Activated CD4-positive, alpha-beta T cell treated with anti-CD3 and anti-CD28 coated beads, Interleukin-2, amount 50 U/mL, for 48 hours (primary cell): ENCODE measurements around the gene MSRB1.

Experiments
- DNase-seq, 2 experiments: peaks; one replicate each; pipeline ENCODE4 v3.0.0-alpha.2; 2020

The MSRB1 gene

DNA sequence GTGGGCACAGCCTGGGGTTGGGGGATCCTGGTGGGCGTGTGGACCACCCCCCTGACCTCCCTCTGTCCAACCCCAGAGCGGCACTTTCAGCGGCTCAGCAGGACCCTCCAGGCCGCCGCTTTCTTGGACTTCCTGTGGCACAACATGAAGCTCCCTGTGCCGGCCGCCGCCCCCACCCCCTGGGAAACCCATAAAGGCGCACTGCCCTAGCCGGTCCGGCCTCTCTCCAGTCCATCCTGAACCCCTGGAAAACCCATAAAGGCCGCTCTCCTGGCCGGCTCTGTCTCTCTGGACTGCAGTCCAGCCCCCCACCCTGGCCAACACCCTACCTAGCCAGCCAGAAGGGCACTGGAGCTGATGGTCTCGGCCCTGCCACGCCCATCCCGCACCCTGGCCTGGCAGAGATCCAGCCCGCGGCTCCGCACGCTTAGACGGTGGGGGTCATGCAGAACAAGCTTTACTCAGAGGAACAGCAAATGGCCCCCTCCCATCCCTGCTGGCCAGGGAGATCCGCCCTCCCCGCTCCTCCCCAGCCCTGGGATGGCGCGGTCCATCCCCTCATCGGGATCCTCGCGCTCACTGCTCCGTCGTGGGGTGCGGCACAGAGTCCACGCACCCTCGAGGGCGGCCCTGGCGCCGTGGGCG lies 35.6 kb upstream of the MSRB1 start:
- no peak for DNase-seq

DNA sequence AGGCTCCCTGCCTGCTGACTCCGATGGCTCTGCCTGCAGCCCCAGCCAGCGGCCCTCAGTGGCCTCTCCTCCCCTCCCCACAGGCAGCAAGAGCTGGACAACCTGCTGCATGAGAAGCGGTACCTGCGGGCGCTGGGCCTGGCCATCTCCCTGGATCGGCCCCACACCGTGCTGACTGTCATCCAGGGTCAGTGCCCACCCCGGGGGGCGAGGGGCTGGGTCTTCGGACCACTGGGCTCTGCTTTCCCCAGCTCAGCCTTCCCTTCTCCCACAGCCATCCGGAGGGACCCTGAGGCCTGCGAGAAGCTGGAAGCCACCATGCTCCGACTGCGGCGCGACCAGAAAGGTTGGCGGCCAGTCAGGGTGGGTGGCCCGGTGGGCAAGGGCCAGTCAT lies 34.9 kb upstream of the MSRB1 start:
- no peak for DNase-seq

DNA sequence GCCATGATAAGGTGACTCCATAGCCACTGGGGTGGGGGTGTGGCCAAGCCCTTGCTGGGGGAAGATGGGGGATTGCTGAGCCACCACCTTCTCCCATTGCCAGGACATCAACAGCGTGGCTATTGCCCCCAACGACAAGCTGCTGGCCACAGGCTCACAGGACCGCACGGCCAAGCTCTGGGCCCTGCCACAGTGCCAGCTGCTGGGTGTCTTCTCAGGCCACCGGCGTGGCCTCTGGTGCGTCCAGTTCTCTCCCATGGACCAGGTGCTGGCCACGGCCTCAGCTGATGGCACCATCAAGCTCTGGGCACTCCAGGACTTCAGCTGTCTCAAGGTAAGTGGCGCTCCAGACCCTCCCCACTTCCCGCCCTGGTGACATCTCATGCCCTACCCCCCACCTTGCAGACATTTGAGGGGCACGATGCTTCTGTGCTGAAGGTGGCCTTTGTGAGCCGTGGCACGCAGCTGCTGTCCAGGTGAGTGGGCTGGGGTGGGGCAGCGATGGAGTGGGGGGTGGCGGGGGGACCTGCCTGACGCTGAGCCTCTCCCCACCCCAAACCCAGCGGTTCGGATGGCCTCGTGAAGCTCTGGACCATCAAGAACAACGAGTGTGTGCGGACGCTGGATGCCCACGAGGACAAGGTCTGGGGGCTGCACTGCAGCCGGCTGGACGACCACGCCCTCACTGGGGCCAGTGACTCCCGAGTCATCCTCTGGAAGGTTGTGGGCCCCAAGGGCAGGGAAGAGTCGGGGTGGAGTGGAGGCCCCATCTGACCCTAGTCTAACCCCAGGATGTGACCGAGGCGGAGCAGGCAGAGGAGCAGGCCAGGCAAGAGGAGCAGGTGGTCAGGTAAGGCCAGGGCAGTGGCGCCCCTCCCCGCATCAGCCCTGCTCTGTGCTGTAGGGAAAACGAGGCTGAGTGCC lies 34.2 kb upstream of the MSRB1 start:
- DNase-seq: no peak

DNA sequence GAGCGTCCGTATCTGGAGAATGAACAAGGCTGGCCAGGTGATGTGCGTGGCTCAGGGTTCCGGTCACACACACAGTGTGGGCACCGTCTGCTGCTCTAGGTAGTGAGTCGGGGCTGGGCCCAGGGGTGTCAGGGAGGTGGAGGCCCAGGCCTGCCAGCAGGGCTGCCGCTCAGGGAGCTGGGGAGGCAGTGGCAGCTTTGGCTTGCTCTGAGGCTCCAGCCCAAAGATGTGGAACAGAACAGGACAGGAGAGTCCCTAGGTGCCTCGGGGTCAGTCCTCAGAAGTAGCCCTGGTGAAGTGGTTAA lies 33.2 kb upstream of the MSRB1 start:
- no peak for DNase-seq

DNA sequence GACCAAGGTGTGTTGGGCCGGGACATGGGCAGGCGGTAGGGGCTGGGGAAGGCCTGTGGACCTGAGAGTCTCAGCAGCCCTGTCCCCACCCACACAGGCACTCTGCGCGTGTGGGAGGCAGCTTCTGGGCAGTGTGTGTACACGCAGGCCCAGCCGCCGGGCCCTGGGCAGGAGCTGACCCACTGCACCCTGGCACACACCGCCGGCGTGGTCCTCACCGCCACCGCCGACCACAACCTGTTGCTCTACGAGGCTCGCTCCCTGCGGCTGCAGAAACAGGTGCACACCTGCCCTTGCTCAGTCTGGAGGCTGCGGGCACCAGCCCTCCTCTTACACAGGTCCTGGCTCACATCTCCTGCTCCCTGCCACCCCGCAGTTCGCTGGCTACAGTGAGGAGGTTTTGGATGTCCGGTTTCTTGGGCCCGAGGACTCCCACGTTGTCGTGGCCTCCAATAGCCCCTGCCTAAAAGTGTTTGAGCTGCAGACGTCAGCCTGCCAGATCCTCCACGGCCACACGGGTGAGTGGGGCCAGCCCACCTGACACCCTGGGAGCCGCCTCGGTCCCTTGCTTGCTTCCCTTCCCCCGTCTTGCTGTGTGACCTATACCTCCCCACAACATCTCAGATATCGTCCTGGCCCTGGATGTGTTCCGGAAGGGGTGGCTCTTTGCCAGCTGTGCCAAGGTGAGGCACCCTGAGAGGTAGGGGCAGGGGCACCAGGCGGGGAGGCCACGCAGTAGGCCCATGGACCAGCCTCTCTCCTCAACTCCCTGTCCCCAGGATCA lies 32.6 kb upstream of the MSRB1 start:
- DNase-seq: no peak

DNA sequence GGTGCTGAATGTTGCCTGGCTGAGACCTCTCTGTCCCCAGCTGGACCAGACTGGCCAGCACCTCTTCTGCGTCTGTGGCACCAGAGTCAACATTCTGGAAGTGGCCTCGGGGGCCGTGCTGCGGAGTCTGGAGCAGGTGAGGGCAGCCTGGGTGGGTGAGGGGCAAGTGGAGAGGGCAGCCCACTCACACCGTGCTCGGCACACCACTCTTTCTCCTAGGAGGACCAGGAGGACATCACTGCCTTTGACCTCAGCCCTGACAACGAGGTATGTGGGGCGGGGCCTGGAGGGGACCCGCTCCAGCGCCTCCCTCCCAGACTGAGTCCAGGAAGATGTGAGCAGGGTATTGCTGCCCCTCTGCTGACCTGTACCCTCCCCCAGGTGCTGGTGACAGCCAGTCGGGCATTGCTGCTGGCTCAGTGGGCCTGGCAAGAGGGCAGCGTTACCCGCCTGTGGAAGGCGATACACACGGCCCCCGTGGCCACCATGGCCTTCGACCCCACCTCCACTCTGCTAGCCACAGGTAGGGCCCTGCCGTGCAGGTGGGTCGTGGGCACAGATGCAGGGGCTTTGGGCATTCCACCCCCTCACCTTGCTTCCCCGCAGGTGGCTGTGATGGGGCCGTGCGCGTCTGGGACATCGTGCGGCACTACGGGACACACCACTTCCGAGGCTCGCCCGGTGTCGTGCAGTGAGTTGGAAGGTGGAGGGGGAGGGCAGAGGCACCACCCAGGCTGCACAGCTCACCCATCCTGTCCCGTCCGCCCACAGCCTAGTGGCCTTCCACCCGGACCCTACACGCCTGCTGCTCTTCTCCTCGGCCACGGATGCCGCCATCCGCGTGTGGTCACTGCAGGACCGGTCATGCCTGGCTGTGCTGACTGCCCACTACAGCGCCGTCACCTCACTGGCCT lies 31.4 kb upstream of the MSRB1 start:
- DNase-seq: no peak

DNA sequence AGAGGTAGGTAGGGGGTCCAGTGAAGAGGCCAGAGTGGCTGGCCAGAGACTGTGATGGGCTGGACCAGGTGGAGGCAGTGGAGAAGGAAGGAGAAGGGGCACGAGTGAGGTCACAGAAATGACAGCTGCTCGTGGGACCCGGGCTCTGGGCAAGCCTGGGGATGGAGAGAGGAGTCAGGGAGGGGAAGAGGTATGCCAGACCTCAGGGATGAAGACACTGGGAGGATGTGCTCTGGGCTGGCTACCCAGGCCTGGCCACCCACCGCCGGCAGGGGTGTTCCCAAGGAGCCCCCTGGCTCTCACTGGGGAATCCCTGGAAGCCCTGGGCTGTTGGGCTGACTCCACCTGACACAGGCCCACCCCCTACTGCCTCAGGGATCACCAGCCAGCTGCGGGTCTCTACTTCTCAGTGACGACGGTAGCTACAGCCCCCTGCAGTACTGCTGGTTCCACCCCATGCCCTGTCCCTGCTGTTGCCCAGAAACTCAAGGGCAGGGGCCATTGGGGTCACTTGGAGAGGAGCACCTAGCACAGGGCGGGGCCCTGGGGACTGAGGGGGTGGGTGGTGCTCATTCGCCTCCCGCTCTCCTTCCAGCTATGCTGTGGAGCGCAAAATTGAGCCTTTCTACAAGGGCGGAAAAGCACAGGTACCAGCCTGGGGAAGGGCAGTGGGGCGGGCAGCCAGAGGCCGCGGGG lies 30.6 kb upstream of the MSRB1 start:
- DNase-seq: no peak

DNA sequence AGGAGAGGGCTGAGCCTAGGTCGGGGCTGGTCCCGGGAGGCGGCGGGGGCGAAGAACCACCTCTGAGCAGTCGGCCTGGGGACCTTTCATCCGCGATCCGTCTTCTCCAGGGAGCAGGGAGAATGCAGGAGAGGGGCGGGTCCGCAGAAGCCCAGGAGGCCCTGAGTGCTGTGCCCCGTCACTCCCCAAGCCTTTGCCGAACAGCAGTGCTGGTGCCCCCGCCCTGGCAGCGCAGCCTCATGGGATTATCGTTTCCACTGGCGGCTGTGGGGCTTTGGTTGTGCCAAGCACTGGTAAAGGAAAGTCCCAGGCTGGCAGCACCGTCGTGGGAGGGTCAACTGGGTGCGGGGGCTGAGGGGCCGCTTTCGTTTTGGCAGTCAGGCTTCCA lies 29.5 kb upstream of the MSRB1 start:
- DNase-seq: no peak

DNA sequence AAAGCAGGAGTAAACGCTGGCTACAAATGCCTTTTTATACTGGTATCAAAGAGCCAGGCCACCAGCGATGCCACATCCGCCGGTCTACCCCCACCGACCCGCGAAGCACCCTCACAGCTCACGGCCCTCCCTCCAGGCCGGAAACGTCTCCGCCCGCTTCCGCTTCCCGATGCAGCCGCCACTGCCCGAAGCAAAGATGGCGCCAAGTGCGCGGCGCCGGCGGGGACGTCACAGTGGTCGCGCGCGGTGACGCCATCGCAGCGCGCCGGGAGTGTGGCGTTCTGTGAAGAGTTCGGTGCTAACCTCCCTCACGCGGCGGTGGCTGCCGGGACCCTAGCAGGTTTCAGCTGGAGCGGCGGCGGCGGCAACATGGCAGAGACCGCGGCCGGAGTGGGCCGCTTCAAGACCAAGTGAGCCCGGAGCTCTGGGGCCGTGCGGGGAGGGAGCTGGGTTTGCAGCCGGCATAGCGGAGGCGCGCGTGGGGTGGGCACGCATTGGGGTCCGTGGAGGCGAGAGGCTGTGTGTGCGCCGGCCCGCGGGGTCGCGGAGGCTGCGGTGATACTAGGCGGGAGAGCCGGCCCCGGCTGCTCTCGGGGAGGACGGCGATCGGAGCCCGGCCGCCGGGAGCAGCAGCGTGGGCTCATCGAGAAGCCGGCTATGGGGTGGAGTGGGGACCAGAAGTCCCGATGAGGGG lies 28.9 kb upstream of the MSRB1 start, which contains the start of gene TBL3:
Gene TBL3, plus strand, starts transcription at position 258 of the 694 bp plus-strand sequence. Its CDS starts 112 bp downstream, at position 370.
- DNase-seq: peak; percentile 95 to 96

DNA sequence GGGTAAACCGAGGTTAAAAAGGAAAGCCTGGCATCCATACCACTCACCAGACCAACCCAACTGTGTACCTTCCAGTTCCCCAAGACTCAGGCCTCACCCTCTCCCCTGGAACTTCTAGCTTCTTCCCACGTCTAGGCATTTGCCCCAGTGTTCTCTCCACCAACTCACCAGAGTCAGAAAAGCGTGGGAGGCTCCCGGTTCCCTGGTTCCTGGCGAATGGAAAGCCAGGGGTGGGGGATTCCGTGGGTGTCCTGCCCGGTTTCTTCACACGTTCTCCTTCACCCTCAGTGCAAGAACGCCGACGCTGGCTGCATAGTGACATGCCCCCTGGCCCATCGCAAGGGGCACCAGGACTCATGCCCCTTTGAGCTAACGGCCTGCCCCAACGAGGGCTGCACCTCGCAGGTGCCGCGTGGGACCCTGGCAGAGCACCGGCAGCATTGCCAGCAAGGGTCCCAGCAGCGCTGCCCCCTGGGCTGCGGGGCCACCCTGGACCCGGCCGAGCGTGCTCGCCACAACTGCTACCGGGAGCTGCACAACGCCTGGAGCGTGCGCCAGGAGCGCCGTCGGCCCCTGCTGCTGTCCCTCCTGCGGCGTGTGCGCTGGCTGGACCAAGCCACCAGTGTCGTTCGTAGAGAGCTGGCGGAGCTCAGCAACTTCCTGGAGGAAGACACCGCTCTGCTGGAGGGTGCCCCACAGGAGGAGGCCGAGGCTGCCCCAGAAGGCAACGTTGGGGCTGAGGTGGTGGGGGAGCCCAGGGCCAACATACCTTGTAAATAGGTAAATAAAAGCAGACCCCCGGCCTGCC lies 25.4 kb upstream of the MSRB1 start:
- no peak for DNase-seq

DNA sequence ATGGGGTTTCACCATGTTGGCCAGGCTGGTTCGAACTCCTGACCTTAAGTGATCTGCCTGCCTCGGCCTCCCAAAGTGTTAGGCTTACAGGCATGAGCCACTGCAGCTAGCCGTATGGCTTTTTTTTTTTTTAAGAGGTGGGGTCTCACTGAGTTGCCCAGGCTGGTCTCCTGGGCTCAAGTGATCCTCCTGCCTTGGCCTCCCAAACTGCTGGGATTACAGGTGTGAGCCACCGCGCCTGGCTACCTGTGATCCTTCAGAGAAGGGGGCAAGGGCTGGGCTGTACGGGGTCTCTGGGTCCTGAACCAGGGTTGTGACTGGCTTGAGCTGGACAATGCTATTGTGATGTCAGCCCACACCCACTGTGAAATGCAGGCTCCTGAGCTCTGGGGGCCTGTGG lies 23.5 kb upstream of the MSRB1 start, which contains the start of gene RNF151:
Gene RNF151, plus strand, starts transcription at position 397 of the 400 bp plus-strand sequence. CDS start 26 bp downstream, outside the sequence.
- no peak for DNase-seq

DNA sequence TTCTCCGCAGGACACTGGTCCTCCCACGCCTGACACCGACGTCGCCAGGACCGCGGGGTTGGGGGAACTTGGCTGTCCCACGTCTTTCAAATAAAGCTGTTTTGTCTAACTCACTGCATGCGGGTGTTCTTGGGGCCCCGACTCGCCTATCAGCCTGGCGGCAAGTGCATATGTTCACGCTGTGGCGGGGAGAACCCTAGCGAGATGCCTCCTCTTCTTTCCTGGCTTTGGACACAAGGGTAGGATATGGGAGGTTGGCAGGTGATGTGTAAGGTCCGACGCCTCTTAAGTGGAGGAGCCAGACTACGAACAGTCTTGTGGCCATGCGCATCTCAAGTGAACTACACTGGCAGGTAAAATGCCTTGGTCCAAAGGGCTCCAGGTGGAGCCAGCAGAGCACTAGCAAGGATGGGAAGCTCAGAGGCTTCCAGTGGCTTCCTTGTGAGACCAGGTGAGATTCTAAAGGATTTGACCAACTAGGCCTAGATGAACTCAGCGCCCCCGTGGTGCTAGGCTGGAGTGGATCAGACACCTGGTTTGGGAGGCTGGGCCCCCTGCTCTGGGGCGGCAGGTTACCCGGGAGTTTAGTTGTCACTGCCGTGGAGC lies 22.5 kb upstream of the MSRB1 start:
- DNase-seq: peak; percentile 32 to 41

DNA sequence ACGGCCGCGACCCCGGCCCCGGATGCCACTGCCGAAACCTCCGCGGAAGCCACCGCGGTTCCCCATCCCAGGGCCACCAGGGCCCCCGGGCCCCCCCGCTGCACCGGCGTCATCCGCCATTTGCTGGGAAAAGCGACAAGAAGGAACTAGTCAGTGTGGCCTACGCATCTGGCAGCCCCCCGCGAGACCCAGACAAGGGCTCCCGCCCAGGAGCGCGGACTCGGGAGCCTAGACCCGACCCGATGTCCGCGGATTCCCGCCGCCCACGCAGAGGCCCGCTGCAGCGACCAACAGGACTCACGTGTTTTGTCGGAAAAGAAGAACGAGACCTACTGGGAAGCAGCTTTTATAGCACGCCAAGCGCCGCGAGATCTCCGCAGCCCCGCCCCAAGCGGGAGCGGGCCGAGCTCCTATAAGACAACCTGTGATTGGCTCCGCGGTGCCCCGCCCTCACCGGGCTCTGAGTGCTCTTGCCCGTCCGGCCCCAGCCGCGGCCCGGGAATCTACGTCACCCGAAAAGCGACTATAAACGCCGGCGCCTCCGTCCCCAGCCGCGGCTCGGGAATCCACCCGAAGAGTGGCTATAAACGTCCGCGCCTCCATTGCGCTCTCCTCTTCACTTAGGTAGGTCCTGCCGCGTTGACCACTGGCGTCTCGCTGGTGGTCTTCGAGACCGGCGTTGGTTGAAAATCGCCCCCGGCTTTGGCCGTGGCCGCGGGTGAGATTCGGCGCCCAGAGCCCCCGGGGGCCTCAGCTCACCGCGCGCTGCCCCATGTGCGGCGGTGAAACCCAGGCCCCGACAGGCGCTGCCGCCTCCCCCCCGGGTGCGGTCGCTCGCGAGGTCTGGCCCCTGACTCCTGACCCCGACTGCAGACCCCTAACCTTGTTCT lies 21.8 kb upstream of the MSRB1 start, which contains the start of gene RPS2:
Gene RPS2, minus strand, starts transcription at position 321 of the 890 bp plus-strand sequence. Its CDS starts 201 bp downstream, at position 120.
- DNase-seq: peak; percentile 99

DNA sequence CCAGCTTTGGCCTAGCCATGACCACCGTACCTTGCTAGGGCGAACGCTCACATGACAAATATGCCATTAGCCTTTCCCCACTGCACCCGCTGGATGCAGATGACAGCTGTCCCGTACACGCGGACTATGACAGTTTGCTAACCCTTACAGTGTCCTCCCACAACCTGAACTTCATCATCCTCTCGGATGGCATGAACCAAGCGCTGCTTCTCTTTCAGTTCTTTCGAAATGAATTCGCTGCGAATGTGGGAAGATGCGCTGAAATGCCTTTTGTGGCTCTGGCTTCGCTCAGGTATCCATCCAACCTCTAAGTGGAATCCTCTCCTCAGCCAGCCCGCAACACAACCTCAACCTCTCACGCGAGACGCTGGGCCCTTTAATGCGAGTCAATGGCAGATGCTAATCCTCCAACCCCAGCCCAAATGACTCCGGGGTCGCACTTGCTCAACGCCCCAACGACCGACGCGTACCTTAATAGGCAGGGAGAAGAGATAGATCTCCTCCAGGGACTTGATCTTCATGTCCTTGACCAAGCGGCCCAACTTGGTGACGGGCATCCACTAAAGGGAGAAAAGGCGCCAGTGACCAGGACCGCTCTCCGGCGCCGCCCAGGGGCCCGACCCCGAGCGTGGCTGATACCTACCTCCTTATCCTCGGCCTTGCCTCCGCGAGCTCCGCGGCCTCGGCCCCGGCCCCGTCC lies 21.0 kb upstream of the MSRB1 start:
- peak; percentile 41 to 53 for DNase-seq

DNA sequence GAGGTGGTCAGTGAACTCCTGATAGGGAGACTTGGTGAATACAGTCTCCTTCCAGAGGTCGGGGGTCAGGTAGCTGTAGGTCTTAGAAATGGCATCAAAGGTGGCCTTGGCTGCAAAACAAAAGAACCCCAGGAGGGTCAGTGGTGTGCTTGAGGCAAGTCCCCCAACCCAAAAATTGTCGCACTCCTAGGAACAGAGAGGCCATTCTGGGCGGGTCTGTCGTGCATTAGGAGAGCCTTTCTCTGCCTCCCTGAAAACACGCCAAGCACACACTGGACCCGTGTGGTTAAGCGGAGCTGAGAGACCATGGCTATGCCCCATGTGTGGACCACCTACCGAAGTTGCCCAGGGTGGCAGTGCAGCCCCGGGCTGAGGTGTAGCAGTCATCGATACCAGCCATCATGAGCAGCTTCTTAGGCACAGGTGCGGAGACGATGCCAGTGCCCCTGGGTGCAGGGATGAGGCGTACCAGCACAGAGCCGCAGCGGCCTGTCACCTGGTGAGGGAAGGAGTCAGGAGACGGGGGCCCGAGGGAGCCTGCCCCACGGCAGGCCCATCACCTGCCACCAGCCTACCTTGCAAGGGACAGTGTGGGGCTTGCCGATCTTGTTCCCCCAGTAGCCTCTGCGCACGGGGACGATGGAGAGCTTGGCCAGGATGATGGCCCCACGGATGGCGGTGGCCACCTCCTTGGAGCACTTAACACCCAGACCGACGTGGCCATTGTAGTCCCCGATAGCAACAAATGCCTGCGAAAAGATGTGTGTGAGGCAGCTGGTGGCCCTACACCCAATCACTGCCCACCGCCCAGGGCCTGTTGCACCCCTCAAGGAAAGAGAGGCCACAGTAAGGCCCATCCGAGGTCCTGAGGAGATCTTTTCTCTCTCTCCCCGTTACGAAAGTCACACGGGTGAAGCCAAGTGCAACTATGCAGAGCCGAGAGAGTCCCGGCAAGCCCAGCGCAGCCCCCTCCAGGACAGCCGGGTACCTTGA lies 19.5 kb upstream of the MSRB1 start:
- DNase-seq: peak in 1 of 2 experiments; percentile 17

DNA sequence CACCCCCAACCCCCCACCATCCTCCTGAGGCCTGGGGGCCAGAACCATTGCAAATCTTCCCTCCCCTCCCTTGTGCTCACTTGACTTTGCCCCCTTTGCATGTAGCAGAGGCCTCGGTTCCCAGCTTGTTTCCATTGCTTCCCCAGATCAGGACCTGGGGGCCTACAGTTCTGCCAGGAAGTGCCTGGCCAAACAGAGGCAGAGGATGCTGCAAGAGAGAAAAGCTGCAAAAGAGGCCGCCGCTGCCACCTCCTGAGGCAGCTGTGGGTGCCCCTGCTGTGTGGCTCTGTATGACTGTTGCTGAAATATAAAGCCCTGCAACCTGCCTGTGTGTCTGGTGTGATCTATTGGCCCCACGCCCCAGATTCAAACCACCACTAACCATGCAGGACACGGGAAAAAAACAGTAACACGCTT lies 18.7 kb upstream of the MSRB1 start:
- peak; percentile 45 to 53 for DNase-seq
